Upper lobe of left lung (tissue), 4 donors: ENCODE data around the gene OVCH1.

ENCODE experiments used
- CTCF ChIP-seq, 6 experiments: fragments of 450-650 bp in 4 of 6; fragments of 200-600 bp in 2 of 6; sonication (generic) in 2 of 6; IDR thresholded peaks; one replicate each; pipeline ENCODE4 v1.5.1; 2016 to 2019; ENCODE audit warnings: antibody characterized with exemption in 6 of 6
- POLR2A ChIP-seq, 4 donors: fragments of 450-650 bp; IDR thresholded peaks; one replicate each; pipeline ENCODE4 v1.5.1; 2016 to 2017; ENCODE audit warnings: antibody characterized with exemption in 4 of 4, mild to moderate bottlenecking in 2 of 4
- POLR2AphosphoS5 ChIP-seq, 2 donors: sonication (generic); formaldehyde crosslinking; IDR thresholded peaks; one replicate each; pipeline ENCODE4 v1.5.1; 2017; ENCODE audit warnings: antibody characterized with exemption in 2 of 2

GRCh38 chr12:29508949-29509348 lies 11.5 kb upstream of the OVCH1 start:
- TF ChIP-seq POLR2AphosphoS5 (IDR thresholded peaks at IDR 0.05) (no peak), CTCF (IDR thresholded peaks at IDR 0.05) (no peak), POLR2A (IDR thresholded peaks at IDR 0.05) (no peak)
